HepG2 (cell line): ENCODE data around the gene HSPA1L. TPM values are rescaled to one million over a fixed set of nuclear protein-coding genes. Genes with fewer than 3 reads are reported as not detected.
A peak's percentile ranks its signal among the peaks of the same experiment; 100 is the strongest.

Experiments
- ARNTL ChIP-seq: sonication (generic); formaldehyde crosslinking; IDR thresholded peaks from 2 replicates; pipeline ENCODE4 v1.4.0; 2020; ENCODE audit warnings: mild to moderate bottlenecking, missing genetic modification reagents
- BORCS8-MEF2B ChIP-seq: sonication (generic); formaldehyde crosslinking; IDR thresholded peaks from 2 replicates; pipeline ENCODE4 v1.8.0; 2022; ENCODE audit warnings: mild to moderate bottlenecking, missing genetic modification reagents
- BRD4 ChIP-seq: sonication (generic); formaldehyde crosslinking; IDR thresholded peaks from 2 replicates; pipeline ENCODE4 v1.4.0; 2020; ENCODE audit warnings: missing genetic modification reagents
- DNMT1 ChIP-seq: sonication (generic); formaldehyde crosslinking; IDR thresholded peaks from 2 replicates; pipeline ENCODE4 v1.5.1; 2020; ENCODE audit warnings: mild to moderate bottlenecking, missing genetic modification reagents
- HMGA1 ChIP-seq: sonication (generic); formaldehyde crosslinking; conservative IDR thresholded peaks from 2 replicates; pipeline ENCODE4 v1.4.0; 2020; ENCODE audit warnings: missing genetic modification reagents
- KAT8 ChIP-seq: IDR thresholded peaks from 2 replicates; pipeline ENCODE4 v1.6.1; 2016; ENCODE audit warnings: missing genetic modification reagents, missing compliant biosample characterization
- KDM1A ChIP-seq: IDR thresholded peaks from 2 replicates; pipeline ENCODE4 v1.6.1; 2016; ENCODE audit warnings: missing compliant biosample characterization
- MBNL3 ChIP-seq: fragments of 250-450 bp; sonication (Bioruptor Pico); conservative IDR thresholded peaks from 2 replicates; pipeline ENCODE4 v1.8.0; 2022; ENCODE audit warnings: mild to moderate bottlenecking, inconsistent platforms
- NR1H2 ChIP-seq: sonication (generic); formaldehyde crosslinking; IDR thresholded peaks from 2 replicates; pipeline ENCODE4 v1.8.1; 2022; ENCODE audit warnings: low read depth, missing genetic modification reagents, borderline replicate concordance
- PRPF4 ChIP-seq: fragments of 200-400 bp; formaldehyde crosslinking; IDR thresholded peaks from 2 replicates; pipeline ENCODE4 v1.6.1; 2016; ENCODE audit warnings: low read length, low read depth; ENCODE audit not compliant: poor library complexity, severe bottlenecking
- REST ChIP-seq, 2 experiments: IDR thresholded peaks; 2 replicates each; pipeline ENCODE4 v1.6.1; 2011 to 2012; ENCODE audit warnings: low read length in 2 of 2, borderline replicate concordance in 1 of 2, low read depth in 1 of 2, mild to moderate bottlenecking in 1 of 2, moderate library complexity in 1 of 2
- REXO4 ChIP-seq: sonication (generic); formaldehyde crosslinking; IDR thresholded peaks from 2 replicates; pipeline ENCODE4 v1.8.0; 2022; ENCODE audit warnings: missing genetic modification reagents, mild to moderate bottlenecking, borderline replicate concordance
- RFX1 ChIP-seq: fragments of 450-650 bp; IDR thresholded peaks from 2 replicates; pipeline ENCODE4 v1.6.1; 2017
- RNF2 ChIP-seq: fragments of 450-650 bp; conservative IDR thresholded peaks from 2 replicates; pipeline ENCODE4 v1.6.1; 2016; ENCODE audit warnings: low read depth
- SMAD9 ChIP-seq: sonication (generic); formaldehyde crosslinking; IDR thresholded peaks from 2 replicates; pipeline ENCODE4 v1.5.1; 2020; ENCODE audit warnings: mild to moderate bottlenecking, missing genetic modification reagents
- TBX3 ChIP-seq: fragments of 450-650 bp; IDR thresholded peaks from 2 replicates; pipeline ENCODE4 v1.6.1; 2017; ENCODE audit warnings: antibody characterized with exemption, mild to moderate bottlenecking, inconsistent platforms, borderline replicate concordance
- TCF12 ChIP-seq, 2 experiments: fragments of 450-650 bp in 1 of 2; sonication (generic) in 1 of 2; formaldehyde crosslinking in 1 of 2; IDR thresholded peaks; 2 replicates each; pipeline versions ENCODE4 v1.6.1 to v1.8.0; 2017 to 2022; ENCODE audit warnings: antibody characterized with exemption in 1 of 2, mild to moderate bottlenecking in 1 of 2, missing genetic modification reagents in 1 of 2, moderate library complexity in 1 of 2
- ZBTB7A ChIP-seq: sonication (generic); formaldehyde crosslinking; IDR thresholded peaks from 2 replicates; pipeline ENCODE4 v1.8.0; 2022; ENCODE audit warnings: mild to moderate bottlenecking, missing genetic modification reagents
- ZFP1 ChIP-seq: IDR thresholded peaks from 2 replicates; pipeline ENCODE4 v1.6.1; 2016
- ZFYVE20 ChIP-seq: sonication (generic); formaldehyde crosslinking; IDR thresholded peaks from 2 replicates; pipeline ENCODE4 v1.8.0; 2023; ENCODE audit warnings: low read depth, mild to moderate bottlenecking, moderate library complexity, missing genetic modification reagents, borderline replicate concordance
- ZMAT3 ChIP-seq: sonication (generic); formaldehyde crosslinking; conservative IDR thresholded peaks from 2 replicates; pipeline ENCODE4 v1.7.0; 2021; ENCODE audit warnings: missing genetic modification reagents
- ZNF333 ChIP-seq: sonication (generic); formaldehyde crosslinking; IDR thresholded peaks from 2 replicates; pipeline ENCODE4 v1.4.0; 2020; ENCODE audit warnings: mild to moderate bottlenecking, missing genetic modification reagents, borderline replicate concordance
- ZNF543 ChIP-seq: sonication (generic); formaldehyde crosslinking; IDR thresholded peaks from 2 replicates; pipeline ENCODE4 v1.4.0; 2020; ENCODE audit warnings: mild to moderate bottlenecking, missing genetic modification reagents
- ZNF558 ChIP-seq: sonication (generic); formaldehyde crosslinking; IDR thresholded peaks from 2 replicates; pipeline ENCODE4 v1.9.0; 2022; ENCODE audit warnings: mild to moderate bottlenecking, missing genetic modification reagents, borderline replicate concordance
- ZNF614 ChIP-seq: IDR thresholded peaks from 2 replicates; pipeline ENCODE4 v1.6.1; 2018; ENCODE audit warnings: missing biosample characterization, missing genetic modification reagents, inconsistent platforms, borderline replicate concordance
- ZNF724P ChIP-seq: sonication (generic); formaldehyde crosslinking; IDR thresholded peaks from 2 replicates; pipeline ENCODE4 v1.8.0; 2022; ENCODE audit warnings: missing genetic modification reagents, borderline replicate concordance
- ZNF749 ChIP-seq: sonication (generic); formaldehyde crosslinking; IDR thresholded peaks from 2 replicates; pipeline ENCODE4 v1.8.0; 2022; ENCODE audit warnings: mild to moderate bottlenecking, missing genetic modification reagents, moderate library complexity, borderline replicate concordance
- polyA plus RNA-seq, 8 experiments: library from polyadenylated mRNA; depleted of rRNA in 3 of 8; stranded (reverse) in 7 of 8; unstranded in 1 of 8; fragments of >200 nt; fragmentation: Illumina TruSeq in 4 of 8; extraction: Trizol in 4 of 8; gene quantifications; 2 replicates each; pipeline versions ENCODE4 v1.2.1 to v1.2.3, GENCODE V29; 2011 to 2016; ENCODE audit warnings: low read depth in 4 of 8, missing spikeins in 1 of 8, mixed read lengths in 1 of 8; ENCODE audit not compliant: insufficient read depth in 1 of 8
- total RNA-seq, 5 experiments: library from RNA; depleted of rRNA; stranded (reverse); fragments of >200 nt; fragmentation: Illumina TruSeq; extraction: Trizol; gene quantifications; 2 replicates each; pipeline ENCODE4 v1.2.3, GENCODE V29; 2016; ENCODE audit warnings: low read depth in 1 of 5
- TF ChIP-seq, protein P1 (sequence below): sonication (generic); IDR thresholded peaks from 2 replicates; pipeline ENCODE4 v1.6.1; 2016; ENCODE audit warnings: low read depth, borderline replicate concordance

HSPA1L gene
- total and polyA plus RNA-seq, 2 of the 13 experiments (the other 11 are each of a cell fraction or from before 2014, with no cell fraction given): 0.55 to 1.0 TPM

GRCh38 chr6:31815025-31815838 is at the start of gene HSPA1L, which contains the start of gene HSPA1A (continued):
- TF ChIP-seq REST (IDR thresholded peaks at IDR 0.05; ENCODE audit: borderline replicate concordance in 1 of 2, low read depth in 1 of 2, low read length in 2 of 2) (0 out of 4 replicates have a peak, but pooled peaks of 1 of the 2 experiments have one; percentile 67), ZNF558 (CRISPR knock-in tag) (no peak), TCF12 (IDR thresholded peaks at IDR 0.05) (no peak), TCF12 (CRISPR knock-in tag; IDR thresholded peaks at IDR 0.05) (no peak), REXO4 (CRISPR knock-in tag) (0 out of 2 replicates have a peak, but pooled peaks have one; percentile 26), ZNF724P (CRISPR knock-in tag) (no peak), ZBTB7A (CRISPR knock-in tag) (no peak), ARNTL (no peak), RFX1 (peak; percentile 21; the same call in 1 of the 2 replicates), ZNF614 (no peak), MBNL3 (CRISPR knock-in tag) (no peak), ZMAT3 (peak; percentile 77), DNMT1 (no peak), NR1H2 (CRISPR knock-in tag) (no peak), PRPF4 (no peak), KAT8 (peak; percentile 67), BRD4 (CRISPR knock-in tag) (no peak), TBX3 (no peak), ZNF543 (no peak), ZNF749 (peak; percentile 19; the same call in 1 of the 2 replicates), BORCS8-MEF2B (CRISPR knock-in tag) (no peak), ZFYVE20 (no peak), SMAD9 (CRISPR knock-in tag) (0 out of 2 replicates have a peak, but pooled peaks have one; percentile 42), KDM1A (CRISPR knock-in tag) (no peak), RNF2 (no peak), ZNF333 (CRISPR knock-in tag) (no peak), ZFP1 (CRISPR knock-in tag) (no peak), HMGA1 (CRISPR knock-in tag) (no peak)
- TF ChIP-seq, protein P1, sequence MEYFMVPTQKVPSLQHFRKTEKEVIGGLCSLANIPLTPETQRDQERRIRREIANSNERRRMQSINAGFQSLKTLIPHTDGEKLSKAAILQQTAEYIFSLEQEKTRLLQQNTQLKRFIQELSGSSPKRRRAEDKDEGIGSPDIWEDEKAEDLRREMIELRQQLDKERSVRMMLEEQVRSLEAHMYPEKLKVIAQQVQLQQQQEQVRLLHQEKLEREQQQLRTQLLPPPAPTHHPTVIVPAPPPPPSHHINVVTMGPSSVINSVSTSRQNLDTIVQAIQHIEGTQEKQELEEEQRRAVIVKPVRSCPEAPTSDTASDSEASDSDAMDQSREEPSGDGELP: no peak
